GM20000 (cell line): ENCODE data around the gene PRSS58.
A peak's percentile ranks its signal among the peaks of the same experiment; 100 is the strongest.

ENCODE experiments used
- DNase-seq: peaks from one replicate; pipeline ENCODE4 v3.0.0; 2012; ENCODE audit warnings: low spot score
- CTCF ChIP-seq: IDR thresholded peaks from 2 replicates; pipeline ENCODE4 v1.5.1; 2012; ENCODE audit warnings: mild to moderate bottlenecking, control low read depth; ENCODE audit errors: extremely low read depth, missing control alignments

PRSS58 gene, protein sequence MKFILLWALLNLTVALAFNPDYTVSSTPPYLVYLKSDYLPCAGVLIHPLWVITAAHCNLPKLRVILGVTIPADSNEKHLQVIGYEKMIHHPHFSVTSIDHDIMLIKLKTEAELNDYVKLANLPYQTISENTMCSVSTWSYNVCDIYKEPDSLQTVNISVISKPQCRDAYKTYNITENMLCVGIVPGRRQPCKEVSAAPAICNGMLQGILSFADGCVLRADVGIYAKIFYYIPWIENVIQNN

DNA sequence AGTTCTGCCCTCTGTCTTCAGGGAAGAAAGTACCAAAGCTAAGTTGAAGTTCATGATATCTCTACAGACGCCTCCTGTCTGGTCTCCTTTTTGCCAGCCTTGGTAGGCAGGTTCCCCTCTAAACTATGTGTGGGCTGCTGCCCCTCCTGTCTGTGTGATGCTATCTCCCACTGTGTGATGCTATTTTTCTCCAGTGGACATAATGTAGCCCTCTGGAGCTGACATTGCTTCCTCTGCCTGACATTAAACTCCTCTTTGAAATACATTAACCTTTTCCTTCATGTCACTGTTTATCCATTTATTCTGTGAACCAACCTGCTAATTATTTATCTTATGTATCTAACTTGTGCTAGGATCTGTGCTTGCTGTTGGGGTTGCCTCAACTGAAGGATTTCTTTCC lies at the start of gene PRSS58:
Gene PRSS58, minus strand, starts transcription at position 101 of the 400 bp plus-strand sequence. CDS start 351 bp downstream, outside the sequence.
- DNase-seq, result no peak
- no peak for TF ChIP-seq CTCF

DNA sequence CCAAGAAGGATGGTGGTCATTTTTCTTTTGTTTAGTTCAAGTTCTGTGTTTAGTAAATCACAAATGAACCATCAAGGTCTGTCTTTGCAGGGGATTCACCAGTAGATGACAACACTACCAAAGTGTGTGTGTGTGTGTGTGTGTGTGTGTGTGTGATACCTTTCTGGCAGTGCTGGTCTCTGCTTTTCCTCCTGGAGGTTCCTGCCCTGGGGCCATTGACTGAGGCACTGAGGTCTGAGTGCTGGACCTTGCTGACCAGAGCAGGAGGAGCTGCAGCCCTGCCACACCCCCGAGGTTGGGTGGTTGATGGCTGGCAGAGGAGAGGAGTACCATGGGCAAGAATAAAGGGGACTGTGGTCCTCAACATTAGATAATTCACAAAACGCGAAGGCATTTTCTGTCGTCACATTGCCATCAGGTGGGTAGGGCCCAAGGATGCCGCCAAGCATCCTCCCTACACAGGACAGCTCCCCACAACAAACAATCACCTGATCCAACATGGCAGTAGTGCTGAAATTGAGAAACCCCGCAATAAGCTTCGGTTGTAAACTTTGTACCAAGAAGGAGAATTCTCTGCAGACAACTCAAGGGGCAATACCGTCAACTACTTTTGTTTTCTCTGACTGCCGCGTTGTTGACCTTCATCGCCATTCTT lies 49.5 kb upstream of the PRSS58 start:
- no peak for TF ChIP-seq CTCF
- no peak for DNase-seq

DNA sequence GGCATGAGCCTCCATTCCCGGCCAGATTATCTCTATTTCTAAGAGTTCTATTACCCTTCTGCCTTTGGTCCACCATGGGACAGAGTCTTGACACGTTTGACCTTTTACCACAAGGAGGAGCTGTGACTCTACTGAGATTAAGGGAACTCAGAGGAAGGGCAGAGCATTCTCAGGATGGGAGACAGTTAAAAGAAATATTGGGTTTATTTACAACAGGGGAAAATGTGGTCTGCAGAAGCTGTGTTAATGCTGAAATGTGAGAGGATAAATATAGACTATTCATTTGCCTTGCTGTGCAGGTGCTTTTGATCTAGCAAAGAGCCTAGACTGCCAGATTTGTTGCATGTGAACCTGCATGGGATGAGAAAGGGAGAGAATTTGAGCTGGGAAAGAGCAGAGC lies 45.8 kb upstream of the PRSS58 start:
- DNase-seq, result peak; percentile 23

GRCh38 chr7:142301923-142302550 lies 44.2 kb upstream of the PRSS58 start:
- TF ChIP-seq CTCF, result peak; percentile 43
- DNase-seq, result peak; percentile 22

More for the DNA sequence above, 45.8 kb upstream of the PRSS58 start:
- TF ChIP-seq CTCF, result peak; percentile 25

DNA sequence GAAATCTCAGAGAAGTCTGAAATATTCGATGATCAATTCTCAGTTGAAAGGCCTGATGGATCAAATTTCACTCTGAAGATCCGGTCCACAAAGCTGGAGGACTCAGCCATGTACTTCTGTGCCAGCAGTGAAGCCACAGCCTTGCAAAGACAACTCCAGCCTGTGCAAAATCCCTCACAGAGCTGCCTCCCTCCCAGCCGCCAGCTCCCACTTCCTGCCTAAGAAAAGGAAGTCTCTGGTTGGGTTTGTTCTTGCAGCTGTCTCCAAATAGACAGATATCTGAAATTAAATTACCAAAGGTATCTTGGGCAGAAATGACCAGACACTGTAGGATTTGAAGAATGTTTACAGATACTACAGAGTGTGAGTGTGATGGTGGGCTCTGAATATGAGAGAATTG lies 43.4 kb upstream of the PRSS58 start:
- no peak for DNase-seq
- TF ChIP-seq CTCF, result no peak

- peak; percentile 21 for DNase-seq
Measured at GRCh38 chr7:142300689-142301088, 42.8 kb upstream of the PRSS58 start.

More at GRCh38 chr7:142300689-142301088, 42.8 kb upstream of the PRSS58 start:
- peak; percentile 6 for TF ChIP-seq CTCF
